Neural cell (in vitro differentiated cells): Measurements from ENCODE around the gene PKNOX2. TPM values are rescaled to one million over a fixed set of nuclear protein-coding genes. Genes with fewer than 3 reads are reported as not detected.

Experiments used
- H2AFZ ChIP-seq: fragments of 200-600, 300-800 bp; sonication (generic), shearing (Covaris generic); 2 replicates; pipeline ENCODE4 v1.6.0; 2014; ENCODE audit warnings: low read depth, mild to moderate bottlenecking, antibody characterized with exemption, low read length, moderate library complexity
- H3F3A ChIP-seq: fragments of 200-600 bp; shearing (Covaris generic); 2 replicates; pipeline ENCODE4 v1.6.1; 2016; ENCODE audit warnings: mild to moderate bottlenecking, moderate library complexity, mixed read lengths, antibody characterized with exemption, low read length; ENCODE audit not compliant: insufficient read depth, poor library complexity, severe bottlenecking
- H3K27ac ChIP-seq: fragments of 200-600, 300-800 bp; sonication (generic), shearing (Covaris generic); 2 replicates; pipeline ENCODE4 v1.5.1; 2014; ENCODE audit warnings: mild to moderate bottlenecking, low read length, moderate library complexity
- H3K27me3 ChIP-seq: fragments of 300-800, 200-600 bp; sonication (generic), shearing (Covaris generic); 2 replicates; pipeline ENCODE4 v1.6.0; 2014; ENCODE audit warnings: mild to moderate bottlenecking, low read depth, low read length, moderate library complexity; ENCODE audit not compliant: insufficient read depth
- H3K36me3 ChIP-seq: fragments of 300-800, 200-600 bp; sonication (generic), shearing (Covaris generic); 2 replicates; pipeline ENCODE4 v1.5.1; 2014; ENCODE audit warnings: mild to moderate bottlenecking, antibody characterized with exemption, low read length, moderate library complexity; ENCODE audit not compliant: insufficient read depth
- H3K4me2 ChIP-seq: fragments of 300-800, 200-600 bp; sonication (generic), shearing (Covaris generic); 2 replicates; pipeline ENCODE4 v1.6.0; 2014; ENCODE audit warnings: mild to moderate bottlenecking, low read length
- H3K4me3 ChIP-seq: fragments of 300-800, 200-600 bp; sonication (generic), shearing (Covaris generic); 2 replicates; pipeline ENCODE4 v1.5.1; 2014; ENCODE audit warnings: mild to moderate bottlenecking, low read length, moderate library complexity
- H3K79me2 ChIP-seq: fragments of 200-600 bp; shearing (Covaris generic); replicated peaks from 2 replicates; pipeline ENCODE4 v1.6.0; 2014; ENCODE audit warnings: mild to moderate bottlenecking, low read length, moderate library complexity; ENCODE audit not compliant: insufficient read depth
- H3K9ac ChIP-seq: fragments of 300-800, 200-600 bp; sonication (generic), shearing (Covaris generic); 2 replicates; pipeline ENCODE4 v1.6.1; 2016; ENCODE audit warnings: mild to moderate bottlenecking, low read length, mixed read lengths
- H3K9me2 ChIP-seq: fragments of 200-600 bp; shearing (Covaris generic); 2 replicates; pipeline ENCODE4 v1.6.1; 2016; ENCODE audit warnings: mild to moderate bottlenecking, low read length, mixed read lengths; ENCODE audit not compliant: insufficient read depth
- H3K9me3 ChIP-seq: fragments of 200-600, 300-800 bp; sonication (generic), shearing (Covaris generic); 2 replicates; pipeline ENCODE4 v1.6.1; 2016; ENCODE audit warnings: mild to moderate bottlenecking, mixed run types, low read length, moderate library complexity, mixed read lengths
- H4K20me1 ChIP-seq: fragments of 200-600 bp; shearing (Covaris generic); 2 replicates; pipeline ENCODE4 v1.6.1; 2016; ENCODE audit warnings: mild to moderate bottlenecking, mixed run types; ENCODE audit not compliant: insufficient read depth
- CTCF ChIP-seq: fragments of 450-650 bp; IDR thresholded peaks from 2 replicates; pipeline ENCODE4 v1.5.1; 2014; ENCODE audit warnings: antibody characterized with exemption, mild to moderate bottlenecking, moderate library complexity; ENCODE audit not compliant: poor library complexity, severe bottlenecking
- EP300 ChIP-seq: fragments of 450-650 bp; conservative IDR thresholded peaks from 2 replicates; pipeline ENCODE4 v1.6.1; 2014; ENCODE audit warnings: antibody characterized with exemption, mild to moderate bottlenecking, moderate library complexity; ENCODE audit not compliant: poor library complexity, severe bottlenecking
- EZH2 ChIP-seq: fragments of 200-600, 300-800 bp; shearing (Covaris generic), sonication (generic); IDR thresholded peaks from 2 replicates; pipeline ENCODE4 v1.6.1; 2014; ENCODE audit warnings: antibody characterized with exemption, low read length, borderline replicate concordance, mild to moderate bottlenecking; ENCODE audit not compliant: insufficient read depth, poor library complexity, severe bottlenecking
- MXI1 ChIP-seq: fragments of 450-650 bp; conservative IDR thresholded peaks from 2 replicates; pipeline ENCODE4 v1.6.1; 2014; ENCODE audit warnings: antibody characterized with exemption, mild to moderate bottlenecking; ENCODE audit not compliant: poor library complexity, severe bottlenecking
- POLR2AphosphoS5 ChIP-seq: IDR thresholded peaks from 2 replicates; pipeline ENCODE4 v1.6.1; 2012
- RAD21 ChIP-seq: fragments of 450-650 bp; conservative IDR thresholded peaks from 2 replicates; pipeline ENCODE4 v1.6.1; 2014; ENCODE audit warnings: antibody characterized with exemption, mild to moderate bottlenecking, moderate library complexity
- REST ChIP-seq: IDR thresholded peaks from 2 replicates; pipeline ENCODE4 v1.6.1; 2012; ENCODE audit warnings: borderline replicate concordance
- SMC3 ChIP-seq: fragments of 450-650 bp; conservative IDR thresholded peaks from 2 replicates; pipeline ENCODE4 v1.6.1; 2014; ENCODE audit warnings: antibody characterized with exemption, mild to moderate bottlenecking, moderate library complexity; ENCODE audit not compliant: poor library complexity
- TAF1 ChIP-seq: IDR thresholded peaks from 2 replicates; pipeline ENCODE4 v1.6.1; 2012; ENCODE audit warnings: low read depth
- polyA plus RNA-seq: library from polyadenylated mRNA; depleted of rRNA; stranded (reverse); fragments of >200 nt; gene quantifications from 2 replicates; pipeline ENCODE4 v1.2.3, GENCODE V29; 2014

Gene PKNOX2
- polyA plus RNA-seq, 1 donor from 2014 or later = 0.99 TPM

- Histone ChIP-seq H3K9me3 (no peaks in the 10 kb centered on the region), H3K27ac (no peak overlapping the region), H3K79me2 (no peaks in the 10 kb centered on the region), H4K20me1 (no peaks in the 10 kb centered on the region), H2AFZ (no peak overlapping the region), H3K9me2 (no peaks in the 10 kb centered on the region), H3K27me3 (no peaks in the 10 kb centered on the region), H3K36me3 (no peaks in the 10 kb centered on the region), H3K9ac (no peak overlapping the region), H3F3A (no peaks in the 10 kb centered on the region), H3K4me3 (no peak overlapping the region), H3K4me2 (no peak overlapping the region)
- TF ChIP-seq CTCF (no peak), MXI1 (no peak), TAF1 (no peak), REST (no peak), EP300 (no peak), RAD21 (no peak), POLR2AphosphoS5 (no peak), EZH2 (no peak), SMC3 (no peak)
These were observed 10.0 kb upstream of the PKNOX2 start for GRCh38 chr11:125154378-125155099.

- Histone ChIP-seq H3K79me2 (no peaks in the 10 kb centered on the region), H3K9me2 (no peaks in the 10 kb centered on the region), H3K36me3 (no peaks in the 10 kb centered on the region), H3K4me2 (no peak overlapping the region), H3K9me3 (no peaks in the 10 kb centered on the region), H3K27me3 (no peaks in the 10 kb centered on the region), H3K4me3 (no peak overlapping the region), H4K20me1 (no peaks in the 10 kb centered on the region), H2AFZ (no peak overlapping the region), H3K9ac (no peak overlapping the region), H3F3A (no peaks in the 10 kb centered on the region), H3K27ac (no peak overlapping the region)
- TF ChIP-seq MXI1 (no peak), REST (no peak), SMC3 (no peak), CTCF (no peak), POLR2AphosphoS5 (no peak), EP300 (no peak), RAD21 (no peak), TAF1 (no peak), EZH2 (no peak)
These were observed 9.5 kb upstream of the PKNOX2 start for GRCh38 chr11:125155100-125155444.
